Nephron progenitor cell (in vitro differentiated cells): Measurements from ENCODE around the gene EIF2B5.

Experiments used
- DNase-seq: peaks from one replicate; pipeline ENCODE4 v3.0.0; 2021
- H3K27ac Mint-ChIP-seq: 2 replicates; pipeline ENCODE4 v1.8.0; 2021; ENCODE audit warnings: mild to moderate bottlenecking, moderate library complexity, mixed read lengths
- H3K27me3 Mint-ChIP-seq: 2 replicates; pipeline ENCODE4 v1.8.0; 2021; ENCODE audit warnings: mild to moderate bottlenecking, low read depth, mixed read lengths; ENCODE audit not compliant: poor library complexity
- H3K36me3 Mint-ChIP-seq: 2 replicates; pipeline ENCODE4 v1.8.0; 2021; ENCODE audit warnings: low read depth, mixed read lengths
- H3K4me1 Mint-ChIP-seq: 2 replicates; pipeline ENCODE4 v1.8.0; 2021; ENCODE audit warnings: mixed read lengths
- H3K4me3 Mint-ChIP-seq: 2 replicates; pipeline ENCODE4 v1.8.0; 2021; ENCODE audit warnings: mild to moderate bottlenecking, moderate library complexity, mixed read lengths
- H3K9me3 Mint-ChIP-seq: 2 replicates; pipeline ENCODE4 v1.8.0; 2021; ENCODE audit warnings: mild to moderate bottlenecking, moderate library complexity, mixed read lengths
- TF ChIP-seq, protein P1 (sequence below): fragments of 200-600 bp; sonication (generic); IDR thresholded peaks from 2 replicates; pipeline ENCODE4 v1.5.0; 2021; ENCODE audit warnings: antibody characterized with exemption

EIF2B5 gene

GRCh38 chr3:184129012-184129411 lies 6.1 kb upstream of the EIF2B5 start:
- no peaks in the 10 kb centered on the region for H3K36me3 Mint-ChIP-seq
- H3K4me1 Mint-ChIP-seq, result peaks cover 8% of the 10 kb centered on the region
- H3K27ac Mint-ChIP-seq, result peak overlapping the region; percentile 7
- peak; percentile 40 for DNase-seq
- peaks cover 16% of the 10 kb centered on the region for H3K27me3 Mint-ChIP-seq
- no peaks in the 10 kb centered on the region for H3K9me3 Mint-ChIP-seq
- TF ChIP-seq, protein P1, sequence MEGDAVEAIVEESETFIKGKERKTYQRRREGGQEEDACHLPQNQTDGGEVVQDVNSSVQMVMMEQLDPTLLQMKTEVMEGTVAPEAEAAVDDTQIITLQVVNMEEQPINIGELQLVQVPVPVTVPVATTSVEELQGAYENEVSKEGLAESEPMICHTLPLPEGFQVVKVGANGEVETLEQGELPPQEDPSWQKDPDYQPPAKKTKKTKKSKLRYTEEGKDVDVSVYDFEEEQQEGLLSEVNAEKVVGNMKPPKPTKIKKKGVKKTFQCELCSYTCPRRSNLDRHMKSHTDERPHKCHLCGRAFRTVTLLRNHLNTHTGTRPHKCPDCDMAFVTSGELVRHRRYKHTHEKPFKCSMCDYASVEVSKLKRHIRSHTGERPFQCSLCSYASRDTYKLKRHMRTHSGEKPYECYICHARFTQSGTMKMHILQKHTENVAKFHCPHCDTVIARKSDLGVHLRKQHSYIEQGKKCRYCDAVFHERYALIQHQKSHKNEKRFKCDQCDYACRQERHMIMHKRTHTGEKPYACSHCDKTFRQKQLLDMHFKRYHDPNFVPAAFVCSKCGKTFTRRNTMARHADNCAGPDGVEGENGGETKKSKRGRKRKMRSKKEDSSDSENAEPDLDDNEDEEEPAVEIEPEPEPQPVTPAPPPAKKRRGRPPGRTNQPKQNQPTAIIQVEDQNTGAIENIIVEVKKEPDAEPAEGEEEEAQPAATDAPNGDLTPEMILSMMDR, result peak; percentile 43
- no peak overlapping the region for H3K4me3 Mint-ChIP-seq

DNA sequence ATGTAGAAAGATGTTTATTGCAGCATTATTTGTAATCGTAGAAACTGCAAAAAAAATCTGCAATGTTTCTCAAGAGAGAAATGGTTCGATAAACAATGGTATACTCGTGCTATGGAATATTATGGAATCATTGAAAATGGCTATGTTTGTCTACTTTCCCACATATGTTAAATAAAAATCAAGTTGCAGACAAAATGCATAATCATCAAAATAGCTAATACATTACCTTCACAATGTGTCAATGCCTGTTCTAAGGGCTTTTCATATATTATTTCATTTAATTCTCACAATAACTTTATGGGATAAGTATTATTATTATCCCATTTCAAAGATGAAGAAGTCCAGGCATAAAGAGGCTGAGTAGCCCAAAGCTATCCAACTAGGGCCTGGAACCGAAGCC lies 2.2 kb upstream of the EIF2B5 start:
- DNase-seq, result no peak
- TF ChIP-seq, protein P1, result no peak
- Mint-ChIP-seq H3K4me1 (peaks cover 40% of the 10 kb centered on the region), H3K27me3 (peaks cover 14% of the 10 kb centered on the region), H3K36me3 (peaks cover 6% of the 10 kb centered on the region), H3K4me3 (no peak overlapping the region), H3K27ac (no peak overlapping the region), H3K9me3 (no peaks in the 10 kb centered on the region)

DNA sequence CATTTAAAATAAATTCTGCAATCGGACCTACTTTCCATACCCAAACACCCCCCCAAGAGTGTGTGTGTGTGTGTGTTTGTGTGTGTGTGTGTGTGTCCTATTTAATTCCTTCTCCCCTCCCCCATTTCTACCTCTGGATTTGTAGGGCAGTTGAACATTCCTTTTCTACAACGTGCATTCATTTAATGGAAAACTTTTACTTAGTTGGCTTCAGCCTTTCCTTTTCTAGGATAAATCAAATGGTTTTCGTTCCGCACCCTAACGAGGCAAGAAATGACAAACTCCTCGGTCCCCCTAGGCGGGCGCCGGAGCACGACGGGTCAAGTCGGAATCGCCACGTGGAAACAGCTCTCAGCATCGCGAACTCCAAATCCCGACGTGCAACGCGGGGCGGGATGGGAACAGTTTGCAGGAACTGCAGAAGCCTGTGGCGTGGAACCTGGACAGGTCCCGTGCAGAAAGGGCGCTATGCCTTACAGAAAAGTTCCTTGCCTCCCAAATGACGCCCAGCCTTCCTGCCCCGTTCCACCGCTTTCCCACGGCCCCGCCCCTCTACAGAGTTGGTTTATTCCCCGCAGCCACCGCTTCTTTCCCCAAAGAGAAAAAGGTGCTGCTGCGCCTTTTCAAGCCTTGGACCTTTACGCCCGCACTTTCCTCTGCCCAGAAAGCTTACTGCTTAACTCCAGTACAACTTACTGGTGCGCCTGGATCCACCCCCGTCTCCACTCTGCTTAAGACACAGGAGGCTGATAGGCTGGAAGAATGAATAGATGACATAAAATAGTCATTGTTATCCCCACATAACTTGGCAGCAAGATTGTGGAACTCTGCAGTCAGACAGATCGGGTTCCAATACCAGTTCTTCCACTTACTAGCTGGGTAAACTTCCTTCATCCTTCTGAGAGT lies 1.1 kb upstream of the EIF2B5 start:
- Mint-ChIP-seq H3K9me3 (no peaks in the 10 kb centered on the region), H3K27ac (peak overlapping the region; percentile 90), H3K4me3 (peak overlapping the region; percentile 99), H3K36me3 (peaks cover 7% of the 10 kb centered on the region), H3K4me1 (peaks cover 40% of the 10 kb centered on the region), H3K27me3 (peaks cover 14% of the 10 kb centered on the region)
- TF ChIP-seq, protein P1, result no peak
- peak; percentile 76 for DNase-seq

- Mint-ChIP-seq H3K4me3 (peak overlapping the region; percentile 99), H3K27ac (peak overlapping the region; percentile 90), H3K36me3 (peaks cover 7% of the 10 kb centered on the region), H3K27me3 (peaks cover 14% of the 10 kb centered on the region), H3K9me3 (no peaks in the 10 kb centered on the region), H3K4me1 (peaks cover 40% of the 10 kb centered on the region)
- TF ChIP-seq, protein P1, result no peak
- DNase-seq, result no peak
These were observed 411 bp upstream of the EIF2B5 start for GRCh38 chr3:184134746-184135148.

DNA sequence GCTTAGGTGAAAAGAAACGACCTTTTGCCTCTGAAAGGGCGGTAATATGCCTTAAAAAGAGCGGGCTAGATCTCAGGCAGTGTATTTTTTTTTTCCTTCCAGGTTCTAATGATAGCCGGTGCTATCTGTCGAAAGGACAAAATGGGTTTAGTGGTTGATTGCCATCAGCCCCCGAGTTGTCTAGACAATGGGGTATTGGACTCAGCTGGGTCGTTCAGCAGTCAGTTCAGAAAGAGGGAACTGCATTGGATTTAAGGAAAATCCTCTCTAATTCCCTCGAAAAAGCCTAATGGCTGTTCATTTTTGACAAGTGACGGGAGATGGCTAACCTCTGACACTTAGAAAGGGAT lies 728 bp downstream of the EIF2B5 start:
- TF ChIP-seq, protein P1, result no peak
- H3K27ac Mint-ChIP-seq, result peak overlapping the region; percentile 74
- H3K4me3 Mint-ChIP-seq, result peak overlapping the region; percentile 99
- H3K9me3 Mint-ChIP-seq, result no peaks in the 10 kb centered on the region
- DNase-seq, result no peak
- peaks cover 40% of the 10 kb centered on the region for H3K4me1 Mint-ChIP-seq
- peaks cover 16% of the 10 kb centered on the region for H3K36me3 Mint-ChIP-seq
- H3K27me3 Mint-ChIP-seq, result peaks cover 14% of the 10 kb centered on the region

DNA sequence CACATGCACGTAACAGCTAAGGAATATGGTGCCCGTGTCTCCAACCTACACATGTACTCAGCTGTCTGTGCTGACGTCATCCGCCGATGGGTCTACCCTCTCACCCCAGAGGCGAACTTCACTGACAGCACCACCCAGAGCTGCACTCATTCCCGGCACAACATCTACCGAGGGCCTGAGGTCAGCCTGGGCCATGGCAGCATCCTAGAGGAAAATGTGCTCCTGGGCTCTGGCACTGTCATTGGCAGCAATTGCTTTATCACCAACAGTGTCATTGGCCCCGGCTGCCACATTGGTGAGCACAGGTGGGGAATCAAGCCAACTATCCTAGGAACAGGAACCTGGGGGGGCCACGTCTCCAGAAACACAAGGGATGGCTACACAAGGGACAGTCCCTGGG lies 5.3 kb downstream of the EIF2B5 start:
- Mint-ChIP-seq H3K27ac (no peak overlapping the region), H3K36me3 (peaks cover 27% of the 10 kb centered on the region), H3K9me3 (no peaks in the 10 kb centered on the region), H3K4me1 (peaks cover 19% of the 10 kb centered on the region), H3K27me3 (no peaks in the 10 kb centered on the region), H3K4me3 (no peak overlapping the region)
- DNase-seq, result no peak
- TF ChIP-seq, protein P1, result no peak
